ENCODE measurements around the gene OR52B4. TPM values are rescaled to one million over a fixed set of nuclear protein-coding genes. Genes with fewer than 3 reads are reported as not detected.
"Not testable (repeated sequence)": the region's sequence is repeated elsewhere in the genome, so short reads cannot be mapped to it uniquely, and the experiment has no call there.

OR52B4 gene
- polyA plus RNA-seq, 2 of the 4 experiments (the other 2 are of a cell fraction), result not detected

GRCh38 chr11:4375431-4376140, 7.4 kb upstream of the OR52B4 start:
- POLR2A ChIA-PET, result no interaction called here
- TF ChIP-seq GATA3 (IDR thresholded peaks at IDR 0.05; ENCODE audit: borderline replicate concordance) (no peak), MYC (IDR thresholded peaks at IDR 0.05; ENCODE audit: borderline replicate concordance, low read length) (no peak), ZC3H11A (IDR thresholded peaks at IDR 0.05) (no peak), RARB (CRISPR knock-in tag; IDR thresholded peaks at IDR 0.05) (no peak), TP53 (CRISPR knock-in tag; IDR thresholded peaks at IDR 0.05) (no peak)
- ATAC-seq, result no peak
- CTCF ChIA-PET, result no interaction called here
- no peak overlapping the region for H3K27ac ChIP-seq
- no peak for FAIRE-seq
- no peaks in the 10 kb centered on the region for H3K9me3 ChIP-seq
- 23% methylated on average over 5 of the region's 5 CpGs for WGBS (ENCODE audit: missing lambda C conversion rate)
- H3K4me3 ChIP-seq, result no peak overlapping the region
- H3K4me1 ChIP-seq, result no peaks in the 10 kb centered on the region
- no peak overlapping the region for H3K4me2 ChIP-seq
- DNase-seq (ENCODE audit: low read depth in 1 of 2, low spot score in 1 of 2), result no peak

GRCh38 chr11:4370166-4370565, 2.0 kb upstream of the OR52B4 start:
- CTCF ChIA-PET, result no interaction called here
- no peak for TF ChIP-seq HOXB5 (CRISPR knock-in tag; IDR thresholded peaks at IDR 0.05)
- no peak for TF ChIP-seq E2F6 (IDR thresholded peaks at IDR 0.05; ENCODE audit: borderline replicate concordance, low read depth)
- TF ChIP-seq REST (IDR thresholded peaks at IDR 0.05), result no peak
- no peak for TF ChIP-seq EHMT2 (IDR thresholded peaks at IDR 0.05; ENCODE audit: low read depth)
- no peak for TF ChIP-seq BCL3 (IDR thresholded peaks at IDR 0.05)
- DNase-seq (ENCODE audit: low read depth in 1 of 2, low spot score in 1 of 2), result no peak
- Histone ChIP-seq H3K4me2 (no peak overlapping the region), H3K9me3 (no peaks in the 10 kb centered on the region), H3K4me3 (no peak overlapping the region), H3K4me1 (no peaks in the 10 kb centered on the region), H3K27ac (no peak overlapping the region)
- no peak for ATAC-seq
- POLR2A ChIA-PET, result no interaction called here
- no peak for FAIRE-seq
- WGBS (ENCODE audit: missing lambda C conversion rate), result 6% methylated on average over 3 of the region's 3 CpGs

- ATAC-seq; H3K27ac ChIP-seq; POLR2A ChIA-PET; H3K4me2 ChIP-seq; FAIRE-seq; DNase-seq (ENCODE audit: low read depth in 1 of 2, low spot score in 1 of 2); H3K4me1 ChIP-seq; H3K9me3 ChIP-seq; H3K4me3 ChIP-seq; CTCF ChIA-PET: not testable (repeated sequence)
- WGBS (ENCODE audit: missing lambda C conversion rate), result 10% methylated on average over 1 of the region's 5 CpGs
Observed at GRCh38 chr11:4348142-4348541, 20.0 kb downstream of the OR52B4 start.

GRCh38 chr11:4345366-4345765, 22.8 kb downstream of the OR52B4 start:
- H3K4me3 ChIP-seq; DNase-seq (ENCODE audit: low read depth in 1 of 2, low spot score in 1 of 2); POLR2A ChIA-PET; H3K4me2 ChIP-seq; H3K27ac ChIP-seq; H3K9me3 ChIP-seq; CTCF ChIA-PET; FAIRE-seq; H3K4me1 ChIP-seq; ATAC-seq: not testable (repeated sequence)
- 32% methylated on average over 1 of the region's 2 CpGs for WGBS (ENCODE audit: missing lambda C conversion rate)

- H3K27ac ChIP-seq; FAIRE-seq; H3K4me2 ChIP-seq; POLR2A ChIA-PET; CTCF ChIA-PET; DNase-seq (ENCODE audit: low read depth in 1 of 2, low spot score in 1 of 2); ATAC-seq; H3K9me3 ChIP-seq; H3K4me1 ChIP-seq; H3K4me3 ChIP-seq: not testable (repeated sequence)
- 100% methylated on average over 3 of the region's 28 CpGs for WGBS (ENCODE audit: missing lambda C conversion rate)
Observed at GRCh38 chr11:4334356-4334755, 33.8 kb downstream of the OR52B4 start.

Other genes with a start within 250 kb of the OR52B4 start
- 15.6 and 19.3 TPM in 2 replicates for gene TRIM21, start 25.3 kb upstream of the OR52B4 start, polyA plus RNA-seq (2011; rRNA removed)
- 11.3 to 13.2 TPM (median 11.6 TPM) in 3 replicates for gene TRIM21, start 25.3 kb upstream of the OR52B4 start, polyA plus RNA-seq (2017; fragmentation: RNase III; extraction: RNeasy Plus Mini Kit Qiagen cat#74134 plus additional on column Dnase treatment)
- gene OR52K2, start 80.9 kb upstream of the OR52B4 start, polyA plus RNA-seq (2011; rRNA removed), result not detected in 2 replicates
- gene OR52K2, start 80.9 kb upstream of the OR52B4 start, polyA plus RNA-seq (2017; fragmentation: RNase III; extraction: RNeasy Plus Mini Kit Qiagen cat#74134 plus additional on column Dnase treatment), result not detected in 3 replicates
- gene OR52K1, start 114.3 kb upstream of the OR52B4 start, polyA plus RNA-seq (2011; rRNA removed), result not detected in 2 replicates
- gene OR52K1, start 114.3 kb upstream of the OR52B4 start, polyA plus RNA-seq (2017; fragmentation: RNase III; extraction: RNeasy Plus Mini Kit Qiagen cat#74134 plus additional on column Dnase treatment), result not detected in 3 replicates
- gene OR52M1, start 176.8 kb upstream of the OR52B4 start, polyA plus RNA-seq (2011; rRNA removed), result not detected in 2 replicates
- gene OR52M1, start 176.8 kb upstream of the OR52B4 start, polyA plus RNA-seq (2017; fragmentation: RNase III; extraction: RNeasy Plus Mini Kit Qiagen cat#74134 plus additional on column Dnase treatment), result not detected in 3 replicates
- not detected in 2 replicates for gene OR52I2, start 213.4 kb upstream of the OR52B4 start, polyA plus RNA-seq (2011; rRNA removed)
- gene OR52I2, start 213.4 kb upstream of the OR52B4 start, polyA plus RNA-seq (2017; fragmentation: RNase III; extraction: RNeasy Plus Mini Kit Qiagen cat#74134 plus additional on column Dnase treatment), result not detected in 3 replicates
- not detected in 2 replicates for gene OR52I1, start 225.7 kb upstream of the OR52B4 start, polyA plus RNA-seq (2011; rRNA removed)
- gene OR52I1, start 225.7 kb upstream of the OR52B4 start, polyA plus RNA-seq (2017; fragmentation: RNase III; extraction: RNeasy Plus Mini Kit Qiagen cat#74134 plus additional on column Dnase treatment), result not detected in 3 replicates
- gene TRIM68, start 239.8 kb upstream of the OR52B4 start, polyA plus RNA-seq (2011; rRNA removed), result 9.6 and 11.6 TPM in 2 replicates
- gene TRIM68, start 239.8 kb upstream of the OR52B4 start, polyA plus RNA-seq (2017; fragmentation: RNase III; extraction: RNeasy Plus Mini Kit Qiagen cat#74134 plus additional on column Dnase treatment), result 9.6 to 10.8 TPM (median 9.7 TPM) in 3 replicates